ENCODE measurements around the gene ZDHHC11.

GRCh38 chr5:851076-851475 is 290 bp upstream of the ZDHHC11 start:
- TF ChIP-seq CEBPB (IDR thresholded peaks at IDR 0.05; ENCODE audit: low read depth, low read length) (no peak), CTCF (conservative IDR thresholded peaks at IDR 0.05; ENCODE audit: low read depth, low read length) (no peak), RCOR1 (IDR thresholded peaks at IDR 0.05; ENCODE audit: insufficient replicate concordance, low read length) (no peak), POLR2A (IDR thresholded peaks at IDR 0.05; ENCODE audit: low read depth, low read length) (no peak), SMC3 (IDR thresholded peaks at IDR 0.05; ENCODE audit: low read depth, low read length) (no peak), NFE2L2 (IDR thresholded peaks at IDR 0.05; ENCODE audit: low read depth, low read length) (no peak), RAD21 (IDR thresholded peaks at IDR 0.05; ENCODE audit: low read length) (no peak), RFX5 (IDR thresholded peaks at IDR 0.05; ENCODE audit: low read depth, low read length) (no peak), USF2 (IDR thresholded peaks at IDR 0.05; ENCODE audit: low read depth, low read length) (no peak), FOS (IDR thresholded peaks at IDR 0.05; ENCODE audit: low read depth, low read length) (no peak), MAFK (IDR thresholded peaks at IDR 0.05; ENCODE audit: low read depth, low read length) (no peak), MAZ (IDR thresholded peaks at IDR 0.05; ENCODE audit: borderline replicate concordance, low read depth, low read length) (no peak), CHD1 (IDR thresholded peaks at IDR 0.05; ENCODE audit: low read depth, low read length) (no peak), BHLHE40 (IDR thresholded peaks at IDR 0.05; ENCODE audit: low read depth, low read length) (no peak)
